H1 (cell line): ENCODE measurements around the gene TMEM198.

Experiments used
- CBX5 ChIP-seq: fragments of 300-800, 300-1000 bp; sonication (generic); IDR thresholded peaks from 2 replicates; pipeline ENCODE4 v1.7.1; 2016; ENCODE audit warnings: antibody characterized with exemption, low read length, low read depth
- CEBPB ChIP-seq: IDR thresholded peaks from 2 replicates; pipeline ENCODE4 v1.6.1; 2012; ENCODE audit warnings: low read depth, low read length
- TF ChIP-seq, protein P1 (sequence below), 3 experiments: IDR thresholded peaks; 1 replicate in 2 of 3; 2 replicates in 1 of 3; pipeline versions ENCODE4 v1.5.1 to v1.6.1; 2011; ENCODE audit warnings: low read length in 3 of 3, mild to moderate bottlenecking in 3 of 3, inconsistent platforms in 2 of 3, low read depth in 1 of 3, moderate library complexity in 1 of 3; ENCODE audit not compliant: insufficient read depth in 1 of 3; ENCODE audit errors: control extremely low read depth in 1 of 3
- TF ChIP-seq, protein P2 (sequence below): IDR thresholded peaks from 2 replicates; pipeline ENCODE4 v1.6.1; 2012; ENCODE audit warnings: inconsistent platforms

GRCh38 chr2:219544567-219544966, 739 bp downstream of the TMEM198 start:
- TF ChIP-seq, protein P1, sequence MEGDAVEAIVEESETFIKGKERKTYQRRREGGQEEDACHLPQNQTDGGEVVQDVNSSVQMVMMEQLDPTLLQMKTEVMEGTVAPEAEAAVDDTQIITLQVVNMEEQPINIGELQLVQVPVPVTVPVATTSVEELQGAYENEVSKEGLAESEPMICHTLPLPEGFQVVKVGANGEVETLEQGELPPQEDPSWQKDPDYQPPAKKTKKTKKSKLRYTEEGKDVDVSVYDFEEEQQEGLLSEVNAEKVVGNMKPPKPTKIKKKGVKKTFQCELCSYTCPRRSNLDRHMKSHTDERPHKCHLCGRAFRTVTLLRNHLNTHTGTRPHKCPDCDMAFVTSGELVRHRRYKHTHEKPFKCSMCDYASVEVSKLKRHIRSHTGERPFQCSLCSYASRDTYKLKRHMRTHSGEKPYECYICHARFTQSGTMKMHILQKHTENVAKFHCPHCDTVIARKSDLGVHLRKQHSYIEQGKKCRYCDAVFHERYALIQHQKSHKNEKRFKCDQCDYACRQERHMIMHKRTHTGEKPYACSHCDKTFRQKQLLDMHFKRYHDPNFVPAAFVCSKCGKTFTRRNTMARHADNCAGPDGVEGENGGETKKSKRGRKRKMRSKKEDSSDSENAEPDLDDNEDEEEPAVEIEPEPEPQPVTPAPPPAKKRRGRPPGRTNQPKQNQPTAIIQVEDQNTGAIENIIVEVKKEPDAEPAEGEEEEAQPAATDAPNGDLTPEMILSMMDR (IDR thresholded peaks at IDR 0.05; ENCODE audit: control extremely low read depth in 1 of 3, insufficient read depth in 1 of 3, low read depth in 1 of 3, low read length in 3 of 3), result no peak
- TF ChIP-seq, protein P2, sequence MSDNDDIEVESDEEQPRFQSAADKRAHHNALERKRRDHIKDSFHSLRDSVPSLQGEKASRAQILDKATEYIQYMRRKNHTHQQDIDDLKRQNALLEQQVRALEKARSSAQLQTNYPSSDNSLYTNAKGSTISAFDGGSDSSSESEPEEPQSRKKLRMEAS, result no peak
- TF ChIP-seq CEBPB (no peak), CBX5 (no peak)
